K562 (cell line): ENCODE measurements around the gene SIRT3. TPM values are rescaled to one million over a fixed set of nuclear protein-coding genes. Genes with fewer than 3 reads are reported as not detected.
A peak's percentile ranks its signal among the peaks of the same experiment; 100 is the strongest.

ENCODE experiments used
- CCNT2 ChIP-seq: IDR thresholded peaks from 2 replicates; pipeline ENCODE4 v1.6.1; 2011; ENCODE audit warnings: borderline replicate concordance, low read depth, mild to moderate bottlenecking, moderate library complexity, mixed read lengths, low read length; ENCODE audit not compliant: insufficient read length; ENCODE audit errors: extremely low read depth
- CREB1 ChIP-seq, 2 experiments: sonication (generic) in 1 of 2; formaldehyde crosslinking in 1 of 2; IDR thresholded peaks; 2 replicates each; pipeline versions ENCODE4 v1.6.1 to v1.8.0; 2012 to 2022; ENCODE audit warnings: inconsistent platforms in 1 of 2, mild to moderate bottlenecking in 1 of 2, missing genetic modification reagents in 1 of 2, moderate library complexity in 1 of 2
- EWSR1 ChIP-seq: fragments of 450-650 bp; IDR thresholded peaks from 2 replicates; pipeline ENCODE4 v1.6.1; 2018; ENCODE audit warnings: borderline replicate concordance, mild to moderate bottlenecking, low read depth, moderate library complexity; ENCODE audit not compliant: partially characterized antibody
- JUND ChIP-seq, 2 experiments: IDR thresholded peaks; 2 replicates in 1 of 2; 3 replicates in 1 of 2; pipeline ENCODE4 v1.6.1; 2011; ENCODE audit warnings: borderline replicate concordance in 2 of 2, low read depth in 2 of 2, low read length in 2 of 2, improper control_type of control experiment in 1 of 2, missing biosample characterization in 1 of 2, missing genetic modification characterization in 1 of 2, missing genetic modification reagents in 1 of 2
- MYC ChIP-seq, 2 experiments: fragments of 250-450 bp in 1 of 2; sonication (Bioruptor Pico) in 1 of 2; IDR thresholded peaks; 2 replicates each; pipeline versions ENCODE4 v1.5.1 to v1.6.1; 2012 to 2021; ENCODE audit warnings: low read depth in 2 of 2, borderline replicate concordance in 1 of 2, improper control_type of control experiment in 1 of 2, low read length in 1 of 2, mild to moderate bottlenecking in 1 of 2, moderate library complexity in 1 of 2
- MYNN ChIP-seq, 2 experiments: sonication (generic); formaldehyde crosslinking in 1 of 2; IDR thresholded peaks; 2 replicates each; pipeline versions ENCODE4 v1.5.0 to v1.6.1; 2016 to 2020; ENCODE audit warnings: antibody characterized with exemption in 1 of 2, missing genetic modification reagents in 1 of 2
- RERE ChIP-seq: sonication (generic); formaldehyde crosslinking; IDR thresholded peaks from 2 replicates; pipeline ENCODE4 v1.8.0; 2023; ENCODE audit warnings: missing genetic modification reagents, mild to moderate bottlenecking, borderline replicate concordance
- SUPT5H ChIP-seq: fragments of 450-650 bp; IDR thresholded peaks from 2 replicates; pipeline ENCODE4 v1.6.1; 2016
- ZC3H8 ChIP-seq: fragments of 450-650 bp; IDR thresholded peaks from 2 replicates; pipeline ENCODE4 v1.6.1; 2017
- ZKSCAN3 ChIP-seq: fragments of 250-450 bp; sonication (Bioruptor Pico); IDR thresholded peaks from 2 replicates; pipeline ENCODE4 v1.4.0; 2020
- ZNF12 ChIP-seq: sonication (generic); formaldehyde crosslinking; IDR thresholded peaks from 2 replicates; pipeline ENCODE4 v1.4.0; 2020; ENCODE audit warnings: mild to moderate bottlenecking, missing genetic modification reagents
- ZNF398 ChIP-seq: fragments of 250-450 bp; sonication (Bioruptor Pico); IDR thresholded peaks from 2 replicates; pipeline ENCODE4 v1.8.0; 2021; ENCODE audit warnings: moderate library complexity, mild to moderate bottlenecking, inconsistent platforms
- ZNF584 ChIP-seq: fragments of 200-800 bp; sonication (Bioruptor generic); IDR thresholded peaks from 2 replicates; pipeline ENCODE4 v1.6.1; 2016; ENCODE audit warnings: low read depth, mild to moderate bottlenecking, missing genetic modification characterization, missing compliant biosample characterization
- ZNF740 ChIP-seq, 3 experiments: fragments of 200-800 bp in 1 of 3; sonication (Bioruptor generic) in 1 of 3; sonication (generic) in 1 of 3; formaldehyde crosslinking in 1 of 3; IDR thresholded peaks; 2 replicates each; pipeline versions ENCODE4 v1.6.1 to v1.8.0; 2016 to 2022; ENCODE audit warnings: mild to moderate bottlenecking in 2 of 3, missing compliant biosample characterization in 2 of 3, missing genetic modification characterization in 2 of 3, missing genetic modification reagents in 1 of 3
- polyA plus RNA-seq, 8 experiments: library from polyadenylated mRNA; depleted of rRNA in 4 of 8; stranded (reverse) in 5 of 8; unstranded in 3 of 8; fragments of >200 nt; fragmentation: Nextera tagmentation in 2 of 8; fragmentation: Illumina TruSeq in 1 of 8; extraction: Ambion mirVana in 2 of 8; extraction: Trizol in 1 of 8; gene quantifications; 2 replicates each; pipeline versions ENCODE4 v1.2.1 to v1.2.3, GENCODE V29; 2011 to 2014; ENCODE audit warnings: inconsistent platforms in 1 of 8, missing spikeins in 1 of 8
- total RNA-seq, 7 experiments: library from RNA; depleted of rRNA in 6 of 7; stranded (reverse); fragments of >200 nt in 6 of 7; fragmentation: Illumina TruSeq in 2 of 7; extraction: Trizol in 2 of 7; gene quantifications; 2 replicates each; pipeline versions ENCODE4 v1.2.1 to v1.2.3, GENCODE V29; 2011 to 2021; ENCODE audit warnings: low replicate concordance in 1 of 7
- TF ChIP-seq, protein P1 (sequence below): sonication (generic); formaldehyde crosslinking; IDR thresholded peaks from 2 replicates; pipeline ENCODE4 v1.8.1; 2022; ENCODE audit warnings: missing genetic modification reagents

Gene SIRT3
- total and polyA plus RNA-seq, 9 of the 15 experiments (the other 6 are each of a cell fraction or from before 2014, with no cell fraction given) = 1.9 to 27.5 (median 14.5) TPM

DNA sequence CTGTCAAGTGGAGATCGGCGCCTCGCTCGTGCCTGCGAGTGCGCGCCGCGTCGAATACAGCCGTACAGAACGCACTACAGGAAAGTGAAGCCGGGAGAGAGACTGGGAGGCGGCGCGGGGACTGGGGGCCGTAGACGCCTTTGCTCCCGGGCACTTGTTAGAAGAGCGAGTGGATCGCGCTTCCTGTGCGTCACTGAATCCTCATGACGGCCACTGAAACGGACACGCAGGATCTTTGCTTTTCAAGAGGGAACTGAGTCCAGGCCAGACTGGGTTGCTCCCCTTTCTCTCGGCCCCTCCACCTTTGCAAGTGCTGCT is 28.3 kb downstream of the SIRT3 start (continued):
- no peak; the same call in 1 of the 2 replicates for TF ChIP-seq CREB1 (IDR thresholded peaks at IDR 0.05)
- TF ChIP-seq CREB1 (CRISPR knock-in tag; IDR thresholded peaks at IDR 0.05) = peak; percentile 22; the same call in 1 of the 2 replicates
- no peak for TF ChIP-seq ZNF584 (CRISPR knock-in tag)
- TF ChIP-seq CCNT2 = peak; percentile 4
- 0 out of 2 replicates have a peak, but pooled peaks have one; percentile 62 for TF ChIP-seq RERE (CRISPR knock-in tag)
- no peak for TF ChIP-seq ZKSCAN3 (CRISPR knock-in tag)
- 0 out of 2 replicates have a peak, but pooled peaks have one; percentile 58 for TF ChIP-seq ZNF12 (CRISPR knock-in tag)
- TF ChIP-seq ZNF740 (CRISPR knock-in tag; IDR thresholded peaks at IDR 0.05) = no peak
- no peak for TF ChIP-seq ZNF740 (tag; IDR thresholded peaks at IDR 0.05)
- no peak for TF ChIP-seq MYC (IDR thresholded peaks at IDR 0.05; ENCODE audit: low read depth, low read length)
- peak; percentile 60; the same call in 1 of the 2 replicates for TF ChIP-seq MYC (CRISPR knock-in tag; IDR thresholded peaks at IDR 0.05; ENCODE audit: borderline replicate concordance, low read depth)
- TF ChIP-seq MYNN (IDR thresholded peaks at IDR 0.05) = no peak
- no peak for TF ChIP-seq MYNN (CRISPR knock-in tag; IDR thresholded peaks at IDR 0.05)
- TF ChIP-seq, protein P1, sequence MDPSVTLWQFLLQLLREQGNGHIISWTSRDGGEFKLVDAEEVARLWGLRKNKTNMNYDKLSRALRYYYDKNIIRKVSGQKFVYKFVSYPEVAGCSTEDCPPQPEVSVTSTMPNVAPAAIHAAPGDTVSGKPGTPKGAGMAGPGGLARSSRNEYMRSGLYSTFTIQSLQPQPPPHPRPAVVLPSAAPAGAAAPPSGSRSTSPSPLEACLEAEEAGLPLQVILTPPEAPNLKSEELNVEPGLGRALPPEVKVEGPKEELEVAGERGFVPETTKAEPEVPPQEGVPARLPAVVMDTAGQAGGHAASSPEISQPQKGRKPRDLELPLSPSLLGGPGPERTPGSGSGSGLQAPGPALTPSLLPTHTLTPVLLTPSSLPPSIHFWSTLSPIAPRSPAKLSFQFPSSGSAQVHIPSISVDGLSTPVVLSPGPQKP (CRISPR knock-in tag) = no peak
- TF ChIP-seq ZC3H8 = no peak
- no peak for TF ChIP-seq EWSR1
- TF ChIP-seq SUPT5H = peak; percentile 6
- no peak for TF ChIP-seq JUND (IDR thresholded peaks at IDR 0.05; ENCODE audit: borderline replicate concordance, low read depth, low read length)
- no peak for TF ChIP-seq JUND (tag; IDR thresholded peaks at IDR 0.05; ENCODE audit: borderline replicate concordance, low read depth, low read length)
- no peak for TF ChIP-seq ZNF398
